IPS-11a (cell line): ENCODE data around the gene TRIP6.
"Not testable (repeated sequence)": the region's sequence is repeated elsewhere in the genome, so short reads cannot be mapped to it uniquely, and the experiment has no call there.

ENCODE experiments used
- H3K4me3 ChIP-seq: one replicate; pipeline ENCODE4 v1.5.1; 2013; ENCODE audit warnings: low read depth, low read length, control low read depth

TRIP6 gene

DNA sequence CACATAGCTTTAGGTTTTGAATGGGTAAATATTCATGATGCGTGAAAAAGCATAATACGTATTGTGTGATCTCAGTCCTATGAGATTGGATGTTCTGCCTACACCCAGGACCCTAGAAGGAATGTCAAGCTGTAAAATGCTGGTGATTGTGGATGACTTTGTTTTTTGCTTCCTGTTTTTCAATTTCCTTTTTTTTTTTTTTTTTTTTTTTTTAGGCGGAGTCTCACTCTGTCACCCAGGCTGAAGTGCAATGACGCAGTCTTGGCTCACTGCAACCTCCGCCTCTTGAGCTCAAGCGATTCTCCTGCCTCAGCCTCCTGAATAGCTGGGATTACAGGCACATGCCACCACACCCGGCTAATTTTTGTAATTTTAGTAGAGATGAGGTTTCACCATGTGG lies 43.3 kb downstream of the TRIP6 start:
- not testable (repeated sequence) for H3K4me3 ChIP-seq

DNA sequence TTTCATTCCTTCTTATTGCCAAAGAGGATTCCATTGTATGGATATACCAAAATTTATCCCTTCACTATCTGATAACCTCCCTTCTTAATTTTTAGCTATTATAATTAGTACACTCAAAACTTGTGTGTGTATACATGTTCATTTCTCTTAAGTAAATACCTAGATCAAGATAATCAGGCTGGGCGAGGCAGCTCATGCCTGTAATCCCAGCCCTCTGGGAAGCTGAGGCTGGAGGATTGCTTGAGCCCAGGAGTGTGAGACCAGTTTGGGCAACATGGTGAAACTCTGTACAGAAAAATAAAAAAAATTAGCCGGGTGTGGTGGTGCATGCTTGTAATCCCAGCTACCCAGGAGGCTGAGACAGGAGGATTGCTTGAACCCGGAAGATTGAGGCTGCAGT lies 44.3 kb downstream of the TRIP6 start:
- no peak overlapping the region for H3K4me3 ChIP-seq

DNA sequence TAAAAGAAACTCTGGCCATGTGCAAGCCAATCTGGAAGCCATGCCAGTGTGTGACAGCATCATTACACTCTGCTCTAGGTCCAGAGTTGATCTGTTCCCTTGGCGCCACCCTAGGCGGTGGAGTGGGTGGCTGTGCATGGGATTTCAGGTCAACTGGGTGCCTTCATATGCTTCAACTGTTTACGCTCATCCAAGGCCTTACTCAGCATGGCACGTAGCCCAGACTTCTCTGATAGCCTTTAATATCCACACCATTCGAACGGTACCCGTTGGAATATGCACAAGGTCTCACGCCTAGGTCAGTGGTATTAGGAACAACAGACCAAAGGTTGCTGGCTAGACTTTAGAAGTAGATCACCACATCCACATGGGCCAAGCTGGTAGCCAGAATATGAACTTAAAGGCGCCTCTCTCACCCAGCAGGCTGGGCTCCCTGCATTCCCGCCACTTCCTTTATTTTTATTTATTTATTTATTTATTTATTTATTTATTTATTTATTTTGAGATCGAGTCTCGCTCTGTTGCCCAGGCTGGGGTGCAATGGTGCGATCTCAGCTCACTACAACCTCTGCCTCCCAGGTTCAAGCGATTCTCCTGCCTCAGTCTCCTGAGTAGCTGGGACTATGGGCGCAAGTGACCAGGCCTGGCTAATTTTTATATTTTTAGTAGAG lies 47.2 kb downstream of the TRIP6 start:
- no peak overlapping the region for H3K4me3 ChIP-seq

DNA sequence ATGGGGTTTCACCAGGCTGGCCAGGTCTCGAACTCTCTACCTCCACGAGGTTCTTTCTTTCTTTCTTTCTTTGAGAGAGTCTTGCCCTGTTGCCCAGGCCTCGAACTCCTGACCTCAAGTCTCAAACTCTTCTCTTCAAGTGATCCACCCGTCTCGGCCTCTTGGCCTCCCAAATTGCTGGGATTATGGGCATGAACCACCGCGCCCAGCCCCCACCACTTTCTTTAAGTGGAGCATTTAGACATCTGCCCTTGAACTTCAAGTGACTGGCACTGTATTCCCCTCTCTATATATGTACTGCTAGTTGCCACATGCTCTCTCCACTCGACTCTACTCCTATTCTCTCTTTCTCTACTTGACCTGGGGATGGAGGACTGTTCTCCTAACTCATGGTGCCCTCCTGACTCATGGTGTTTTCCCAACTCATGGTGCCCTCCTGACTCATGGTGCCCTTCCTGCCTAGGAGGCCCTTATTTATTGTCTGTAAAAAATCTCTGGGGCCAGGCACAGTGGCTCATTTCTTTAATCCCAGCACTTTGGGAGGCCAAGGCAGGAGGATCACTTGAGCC lies 47.8 kb downstream of the TRIP6 start:
- no peak overlapping the region for H3K4me3 ChIP-seq

DNA sequence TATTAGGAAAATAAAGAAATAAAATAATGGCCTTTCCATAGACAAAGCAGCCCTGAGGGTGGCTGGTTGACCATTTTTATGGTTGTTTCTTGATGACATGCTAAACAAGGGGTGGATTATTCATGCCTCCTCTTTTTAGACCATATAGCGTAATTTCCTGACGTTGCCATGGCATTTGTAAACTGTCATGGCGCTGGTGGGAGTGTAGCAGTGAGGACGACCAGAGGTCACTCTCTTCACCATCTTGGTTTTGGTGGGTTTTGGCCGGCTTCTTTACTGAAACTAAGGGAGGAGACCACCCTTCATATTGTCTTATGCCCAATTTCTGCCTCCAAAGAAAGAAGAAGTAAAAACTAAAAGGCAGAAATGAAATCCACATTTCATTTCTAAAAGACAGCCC lies 52.1 kb downstream of the TRIP6 start:
- H3K4me3 ChIP-seq: not testable (repeated sequence)

DNA sequence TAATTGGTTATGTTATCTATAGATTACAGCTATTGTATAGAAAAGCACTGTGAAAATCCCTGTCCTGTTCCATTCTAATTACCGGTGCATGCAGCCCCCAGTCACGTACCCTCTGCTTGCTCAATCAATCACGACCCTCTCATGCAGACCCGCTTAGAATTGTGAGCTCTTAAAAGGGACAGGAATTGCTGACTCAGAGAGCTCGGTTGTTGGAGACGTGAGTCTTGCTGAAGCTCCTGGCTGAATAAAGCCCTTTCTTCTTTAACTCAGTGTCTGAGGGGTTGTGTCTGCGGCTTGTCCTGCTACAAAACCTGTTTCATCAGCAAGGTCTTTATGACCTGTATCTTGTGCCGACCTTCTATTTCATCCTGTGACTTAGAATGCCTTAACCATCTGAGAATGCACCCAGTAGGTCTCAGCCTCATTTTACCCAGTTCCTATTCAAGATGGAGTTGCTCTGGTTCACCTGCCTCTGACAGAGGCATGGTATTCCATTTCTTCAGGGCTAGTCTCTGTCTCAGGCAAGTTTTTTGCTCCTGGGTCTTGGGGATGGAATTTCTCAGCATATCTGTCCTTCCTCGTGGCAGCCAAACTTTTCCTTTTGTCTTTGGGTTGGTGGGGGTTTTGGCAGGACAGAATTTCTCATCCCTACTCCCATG lies 52.7 kb downstream of the TRIP6 start:
- H3K4me3 ChIP-seq: not testable (repeated sequence)

DNA sequence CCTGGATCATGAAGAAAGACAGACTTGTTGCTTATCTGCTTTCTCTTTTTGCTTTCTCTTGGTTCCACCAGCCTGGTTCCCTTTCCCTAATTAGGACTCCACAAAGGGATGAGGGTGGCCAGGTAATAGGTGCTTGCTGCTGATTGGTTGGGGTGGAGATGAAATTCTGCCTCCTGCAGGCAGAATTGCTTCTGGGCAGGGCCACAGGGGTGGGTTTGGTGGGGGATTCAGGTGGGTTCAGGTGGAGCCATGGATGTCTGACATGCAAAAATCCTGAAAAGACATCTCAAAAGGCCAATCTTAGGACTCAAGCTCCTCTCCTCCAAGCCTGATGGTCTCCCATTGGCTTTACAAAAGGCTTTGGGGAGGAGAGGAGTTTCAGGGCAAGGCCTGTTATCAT lies 53.9 kb downstream of the TRIP6 start:
- H3K4me3 ChIP-seq: no peak overlapping the region
